Mesenchymal stem cell (in vitro differentiated cells and primary cell): ENCODE measurements around the gene CAVIN1. TPM values are rescaled to one million over a fixed set of nuclear protein-coding genes. Genes with fewer than 3 reads are reported as not detected.

Source experiments
- DNase-seq: peaks from one replicate; pipeline ENCODE4 v3.0.0-alpha.2; 2013
- H2AFZ ChIP-seq: one replicate; pipeline ENCODE4 v1.6.1; 2013; ENCODE audit warnings: low read depth, mild to moderate bottlenecking, control low read depth, inconsistent platforms, low read length, moderate library complexity
- H2AK5ac ChIP-seq: 2 replicates; pipeline ENCODE4 v1.6.1; 2013; ENCODE audit warnings: low read length, moderate library complexity, mild to moderate bottlenecking, inconsistent platforms; ENCODE audit not compliant: severe bottlenecking
- H2BK120ac ChIP-seq: one replicate; pipeline ENCODE4 v1.6.1; 2013; ENCODE audit warnings: low read depth, mild to moderate bottlenecking, inconsistent platforms, low read length, moderate library complexity
- H2BK12ac ChIP-seq, 2 experiments: one replicate each; pipeline ENCODE4 v1.6.1; 2013; ENCODE audit warnings: inconsistent platforms in 2 of 2, low read length in 2 of 2, mild to moderate bottlenecking in 2 of 2, moderate library complexity in 2 of 2, control low read depth in 1 of 2
- H2BK15ac ChIP-seq: one replicate; pipeline ENCODE4 v1.6.1; 2013; ENCODE audit warnings: mild to moderate bottlenecking, low read depth, inconsistent platforms; ENCODE audit not compliant: poor library complexity, severe bottlenecking
- H2BK5ac ChIP-seq: 2 replicates; pipeline ENCODE4 v1.6.1; 2013; ENCODE audit warnings: low read depth, mild to moderate bottlenecking, low read length, control low read depth, inconsistent platforms; ENCODE audit not compliant: poor library complexity, severe bottlenecking
- H3K14ac ChIP-seq, 2 experiments: one replicate each; pipeline ENCODE4 v1.6.1; 2013; ENCODE audit warnings: inconsistent platforms in 2 of 2, low read length in 2 of 2, control low read depth in 1 of 2, mild to moderate bottlenecking in 1 of 2, moderate library complexity in 1 of 2
- H3K18ac ChIP-seq, 2 experiments: one replicate each; pipeline ENCODE4 v1.6.1; 2013; ENCODE audit warnings: inconsistent platforms in 2 of 2, low read length in 2 of 2, control low read depth in 1 of 2, low read depth in 1 of 2, mild to moderate bottlenecking in 1 of 2
- H3K23ac ChIP-seq, 2 experiments: one replicate each; pipeline ENCODE4 v1.6.1; 2013; ENCODE audit warnings: inconsistent platforms in 2 of 2, low read length in 2 of 2, mild to moderate bottlenecking in 2 of 2, moderate library complexity in 2 of 2, control low read depth in 1 of 2
- H3K27ac ChIP-seq: 2 replicates; pipeline ENCODE4 v1.5.1; 2013; ENCODE audit warnings: mild to moderate bottlenecking, moderate library complexity, low read length, control low read depth, inconsistent platforms; ENCODE audit not compliant: poor library complexity, severe bottlenecking
- H3K27me3 ChIP-seq, 2 experiments: 2 replicates each; pipeline versions ENCODE4 v1.6.1 to v1.7.0; 2013; ENCODE audit warnings: low read length in 2 of 2, mild to moderate bottlenecking in 2 of 2, moderate library complexity in 2 of 2, control low read depth in 1 of 2, inconsistent platforms in 1 of 2; ENCODE audit not compliant: control insufficient read depth in 1 of 2, insufficient read depth in 1 of 2
- H3K36me3 ChIP-seq, 2 experiments: 2 replicates each; pipeline versions ENCODE4 v1.6.1 to v1.7.0; 2013; ENCODE audit warnings: low read length in 2 of 2, control low read depth in 1 of 2, inconsistent platforms in 1 of 2, low read depth in 1 of 2, mild to moderate bottlenecking in 1 of 2; ENCODE audit not compliant: insufficient read depth in 2 of 2, control insufficient read depth in 1 of 2
- H3K4ac ChIP-seq, 2 experiments: one replicate each; pipeline ENCODE4 v1.6.1; 2013; ENCODE audit warnings: inconsistent platforms in 2 of 2, low read length in 2 of 2, mild to moderate bottlenecking in 2 of 2, moderate library complexity in 2 of 2, control low read depth in 1 of 2, low read depth in 1 of 2
- H3K4me1 ChIP-seq: 2 replicates; pipeline ENCODE4 v1.6.1; 2013; ENCODE audit warnings: low read depth, low read length, control low read depth; ENCODE audit not compliant: control insufficient read depth, insufficient read depth
- H3K4me2 ChIP-seq: 2 replicates; pipeline ENCODE4 v1.6.1; 2013; ENCODE audit warnings: low read length, mild to moderate bottlenecking, inconsistent platforms; ENCODE audit not compliant: poor library complexity, severe bottlenecking
- H3K4me3 ChIP-seq, 2 experiments: 2 replicates each; pipeline versions ENCODE4 v1.5.1 to v1.7.0; 2013; ENCODE audit warnings: low read length in 2 of 2, mild to moderate bottlenecking in 2 of 2, control low read depth in 1 of 2, low read depth in 1 of 2; ENCODE audit not compliant: insufficient read depth in 1 of 2
- H3K79me1 ChIP-seq: replicated peaks from 2 replicates; pipeline ENCODE4 v1.6.1; 2013; ENCODE audit warnings: mild to moderate bottlenecking, control low read depth, low read length, inconsistent platforms; ENCODE audit not compliant: poor library complexity, severe bottlenecking
- H3K9ac ChIP-seq: 2 replicates; pipeline ENCODE4 v1.7.0; 2013; ENCODE audit warnings: mild to moderate bottlenecking, low read length, moderate library complexity
- H3K9me3 ChIP-seq: 2 replicates; pipeline ENCODE4 v1.7.0; 2013; ENCODE audit warnings: mild to moderate bottlenecking, low read length; ENCODE audit not compliant: control insufficient read depth
- H4K8ac ChIP-seq: one replicate; pipeline ENCODE4 v1.6.1; 2013; ENCODE audit warnings: inconsistent platforms, mild to moderate bottlenecking, low read length, moderate library complexity
- H4K91ac ChIP-seq: one replicate; pipeline ENCODE4 v1.6.1; 2013; ENCODE audit warnings: mild to moderate bottlenecking, low read length, inconsistent platforms
- WGBS: methylation state at CpG from one replicate; pipeline ENCODE4 v1.1.7; 2013; ENCODE audit warnings: mixed read lengths; 5-methylcytosine and 5-hydroxymethylcytosine counted together
- polyA plus RNA-seq, 2 experiments: library from polyadenylated mRNA; stranded (reverse); fragments of 200-250 nt; gene quantifications; one replicate each; pipeline ENCODE4 v1.2.3, GENCODE V29; 2013

The CAVIN1 gene
- 168 TPM for polyA plus RNA-seq (2013, experiment 1 of 2)
- polyA plus RNA-seq (2013, experiment 2 of 2): 165 TPM

- Histone ChIP-seq H3K79me1 (no peaks in the 10 kb centered on the region), H2BK15ac (peak within 1 kb of the TSS; percentile 99), H3K9ac (peak within 1 kb of the TSS; percentile 99), H2AFZ (peak within 1 kb of the TSS; percentile 75), H2BK120ac (peak within 1 kb of the TSS; percentile 87), H3K23ac (peak within 1 kb of the TSS; percentile 54 to 81), H3K9me3 (no peaks in the 10 kb centered on the region), H3K4ac (peak within 1 kb of the TSS; percentile 80 to 93), H2AK5ac (peak within 1 kb of the TSS; percentile 49), H3K27ac (peak within 1 kb of the TSS; percentile 76), H3K4me1 (peaks cover 16% of the 10 kb centered on the region), H3K27me3 (no peaks in the 10 kb centered on the region), H3K18ac (peak within 1 kb of the TSS; percentile 95 to 99), H4K91ac (peak within 1 kb of the TSS; percentile 98), H4K8ac (peak within 1 kb of the TSS; percentile 79), H3K4me2 (peak within 1 kb of the TSS; percentile 88), H2BK12ac (peak within 1 kb of the TSS; percentile 75), H3K4me3 (peak within 1 kb of the TSS; percentile 96 to 100), H2BK5ac (peak within 1 kb of the TSS; percentile 83), H3K14ac (peak within 1 kb of the TSS; percentile 28 to 98), H3K36me3 (peaks cover 0 to 3% of the 10 kb centered on the region in 2 experiments)
- WGBS: 1% methylated on average over 38 of the region's 58 CpGs
- peak; percentile 96 for DNase-seq
These were observed at the start of gene CAVIN1 for GRCh38 chr17:42422958-42423712. CAVIN1 (minus strand) TSS chr17:42423256; CDS start chr17:42423097, 159 bp downstream.

GRCh38 chr17:42467889-42468288 is 44.8 kb upstream of the CAVIN1 start:
- Histone ChIP-seq H3K14ac (no peak overlapping the region), H2BK120ac (no peak overlapping the region), H3K23ac (no peak overlapping the region), H2BK5ac (no peak overlapping the region), H2AFZ (no peak overlapping the region), H3K27ac (no peak overlapping the region), H3K4me1 (peaks cover 3% of the 10 kb centered on the region), H4K91ac (no peak overlapping the region), H3K9me3 (no peaks in the 10 kb centered on the region), H2BK15ac (no peak overlapping the region), H3K9ac (no peak overlapping the region), H2AK5ac (no peak overlapping the region), H4K8ac (no peak overlapping the region), H3K27me3 (no peaks in the 10 kb centered on the region), H3K18ac (no peak overlapping the region), H3K79me1 (peaks cover 6% of the 10 kb centered on the region), H3K4me3 (no peak overlapping the region), H3K36me3 (peaks cover 12 to 79% of the 10 kb centered on the region in 2 experiments), H3K4me2 (no peak overlapping the region), H3K4ac (no peak overlapping the region), H2BK12ac (no peak overlapping the region)
- DNase-seq: no peak
- WGBS: 95% methylated on average over 5 of the region's 5 CpGs

DNA sequence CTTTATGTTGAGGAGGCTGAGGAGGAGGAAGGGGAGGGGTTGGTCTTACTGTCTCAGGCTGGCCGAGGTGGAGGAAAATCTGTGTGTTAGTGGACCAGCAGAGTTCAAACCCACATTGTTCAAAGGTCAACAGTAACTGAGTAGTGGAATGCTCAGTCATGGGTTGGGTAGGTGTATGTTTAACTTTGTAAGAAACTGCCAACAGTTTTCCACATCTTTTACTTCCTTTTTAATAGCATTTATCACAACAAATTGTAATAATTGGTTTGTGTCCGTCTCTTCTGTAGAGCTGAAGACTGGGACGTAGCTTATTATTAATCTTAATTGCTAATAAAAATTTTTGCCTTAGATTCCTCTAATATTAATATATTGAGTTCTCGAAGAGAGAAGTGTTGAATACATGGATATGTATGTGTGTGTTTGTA is 40.9 kb upstream of the CAVIN1 start:
- peaks cover 6 to 74% of the 10 kb centered on the region in 2 experiments for H3K36me3 ChIP-seq
- no peak overlapping the region for H4K91ac ChIP-seq
- H3K27ac ChIP-seq: no peak overlapping the region
- no peak overlapping the region for H3K14ac ChIP-seq
- peaks cover 12% of the 10 kb centered on the region for H3K79me1 ChIP-seq
- no peak overlapping the region for H2AK5ac ChIP-seq
- no peak overlapping the region for H4K8ac ChIP-seq
- no peak for DNase-seq
- H3K4me3 ChIP-seq: no peak overlapping the region
- H3K4ac ChIP-seq: no peak overlapping the region
- H2BK15ac ChIP-seq: no peak overlapping the region
- H3K9ac ChIP-seq: no peak overlapping the region
- no peak overlapping the region for H3K18ac ChIP-seq
- H2BK12ac ChIP-seq: no peak overlapping the region
- H3K23ac ChIP-seq: no peak overlapping the region
- no peak overlapping the region for H2BK5ac ChIP-seq
- H2BK120ac ChIP-seq: no peak overlapping the region
- H3K4me2 ChIP-seq: no peak overlapping the region
- H3K9me3 ChIP-seq: no peaks in the 10 kb centered on the region
- no peaks in the 10 kb centered on the region for H3K27me3 ChIP-seq
- H3K4me1 ChIP-seq: peaks cover 3% of the 10 kb centered on the region
- no peak overlapping the region for H2AFZ ChIP-seq
- 77% methylated on average over 2 of the region's 4 CpGs for WGBS

DNA sequence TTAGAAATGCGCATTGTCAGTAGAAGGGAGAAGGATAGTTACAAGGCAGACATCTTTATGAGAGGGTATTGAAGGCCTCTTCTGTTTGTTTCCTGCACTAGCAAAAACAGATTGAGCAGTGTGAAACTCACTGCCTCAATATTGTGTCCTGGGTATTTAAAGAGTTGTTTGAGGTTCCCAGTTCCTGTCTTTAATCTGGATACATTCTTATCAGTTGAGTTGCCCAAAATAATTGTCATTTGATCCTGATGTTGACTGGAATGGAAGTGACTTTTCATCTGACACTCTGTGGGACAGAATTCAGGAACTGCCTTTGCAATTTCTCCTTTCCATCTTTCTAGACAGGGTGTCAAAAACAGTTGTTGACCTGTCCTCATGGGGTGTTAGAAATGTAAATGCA is 37.3 kb upstream of the CAVIN1 start:
- WGBS: 98% methylated on average over 1 of the region's 1 CpG

More for the DNA sequence above, 37.3 kb upstream of the CAVIN1 start:
- Histone ChIP-seq H4K8ac (no peak overlapping the region), H3K4me3 (peak overlapping the region in 1 of 2 experiments; percentile 99), H3K36me3 (peaks cover 2 to 40% of the 10 kb centered on the region in 2 experiments), H3K14ac (no peak overlapping the region), H2BK120ac (no peak overlapping the region), H2BK12ac (no peak overlapping the region), H2AFZ (no peak overlapping the region), H2AK5ac (no peak overlapping the region), H3K79me1 (peaks cover 9% of the 10 kb centered on the region), H3K9me3 (no peaks in the 10 kb centered on the region), H3K23ac (no peak overlapping the region), H3K4ac (no peak overlapping the region), H3K27me3 (no peaks in the 10 kb centered on the region), H4K91ac (no peak overlapping the region), H3K27ac (no peak overlapping the region), H2BK5ac (no peak overlapping the region), H3K4me1 (peaks cover 5% of the 10 kb centered on the region), H3K9ac (peak overlapping the region; percentile 97), H3K18ac (no peak overlapping the region), H2BK15ac (no peak overlapping the region), H3K4me2 (no peak overlapping the region)
- no peak for DNase-seq
